ENCODE measurements around the gene GSK3A.
A peak's percentile ranks its signal among the peaks of the same experiment; 100 is the strongest.

The GSK3A gene

GRCh38 chr19:42280815-42281145 lies 38.4 kb upstream of the GSK3A start:
- no peak for DNase-seq

DNA sequence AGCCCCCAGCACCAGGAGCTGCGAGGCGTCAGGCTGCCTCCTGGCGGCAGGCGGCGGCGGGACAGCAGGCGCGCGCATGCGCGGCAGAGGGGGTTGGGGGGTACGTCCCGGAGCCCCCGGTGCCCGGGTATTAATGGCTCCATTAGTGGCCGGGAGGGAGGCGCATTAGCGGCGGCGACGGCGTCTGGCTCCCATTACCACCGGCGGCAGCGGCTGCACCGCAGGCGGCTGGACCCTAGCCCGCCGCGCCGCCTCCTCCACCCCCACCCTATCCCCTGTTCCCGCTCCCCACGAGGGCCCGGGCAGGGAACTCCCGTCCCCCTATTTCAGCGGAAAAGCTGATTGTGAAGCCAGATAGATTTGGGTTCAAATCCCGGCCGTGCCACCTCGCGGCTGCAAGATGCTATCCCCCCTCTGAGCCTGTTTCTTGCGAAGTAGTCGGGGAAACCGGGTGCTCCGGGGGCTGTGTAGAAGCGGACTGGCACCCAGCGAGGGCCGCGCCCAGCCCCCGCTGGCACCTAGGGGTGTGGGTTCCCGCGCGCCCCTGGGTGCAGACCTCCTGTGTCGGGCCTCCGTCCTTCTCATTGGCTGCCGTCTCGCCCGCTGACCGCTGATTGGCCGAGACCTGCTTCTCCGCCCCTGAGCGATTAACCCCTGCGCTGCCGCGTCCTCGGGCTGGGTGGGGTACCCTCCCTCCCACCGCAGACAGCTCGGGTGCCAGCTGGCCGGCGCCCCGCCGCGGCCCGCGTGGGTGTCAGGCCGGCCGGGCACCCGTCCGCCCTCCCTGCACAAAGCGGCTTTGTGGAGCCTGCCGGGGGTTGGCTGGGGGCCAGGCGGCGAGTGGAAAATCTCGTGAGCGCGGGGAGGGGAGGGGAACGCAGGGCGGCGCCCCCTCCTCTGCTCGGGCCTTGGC lies 37.8 kb upstream of the GSK3A start:
- DNase-seq: peak; percentile 86

DNA sequence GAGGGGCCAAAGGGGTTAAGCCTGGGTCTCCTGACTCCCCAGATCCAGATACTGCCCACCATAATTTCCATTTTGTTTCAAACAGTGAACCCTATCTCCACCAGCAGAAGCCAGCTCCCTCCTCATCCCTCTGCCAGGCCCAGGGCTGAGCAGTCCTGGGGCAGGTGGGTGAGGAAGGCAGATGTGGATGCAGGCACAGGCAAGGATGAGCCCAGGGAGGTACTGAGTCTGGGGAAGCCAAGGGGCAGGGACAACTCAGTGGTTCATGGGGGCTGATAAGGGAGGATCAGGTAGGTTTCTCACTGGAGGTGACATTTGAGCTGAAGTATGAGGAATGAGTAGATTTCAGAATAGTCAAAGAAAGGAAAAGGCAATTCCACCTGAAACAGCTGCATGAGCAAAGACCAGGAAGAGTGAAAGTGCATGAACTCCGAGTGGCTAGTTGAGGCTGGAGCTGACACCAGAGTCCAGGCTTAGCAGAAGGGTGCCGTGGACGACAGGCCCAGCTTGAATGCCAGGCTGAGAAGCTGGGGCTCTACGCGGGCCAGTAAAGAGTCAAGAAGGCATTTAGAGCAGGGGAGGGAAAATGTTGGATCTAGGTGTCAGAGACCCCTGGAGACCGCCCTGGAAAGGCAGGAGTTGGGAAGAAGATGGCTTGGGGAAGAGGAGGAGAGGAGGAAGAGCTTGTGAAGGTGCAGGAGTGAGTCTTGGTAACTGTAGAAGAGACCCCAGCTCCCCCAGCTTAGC lies 36.9 kb upstream of the GSK3A start:
- no peak for DNase-seq

DNA sequence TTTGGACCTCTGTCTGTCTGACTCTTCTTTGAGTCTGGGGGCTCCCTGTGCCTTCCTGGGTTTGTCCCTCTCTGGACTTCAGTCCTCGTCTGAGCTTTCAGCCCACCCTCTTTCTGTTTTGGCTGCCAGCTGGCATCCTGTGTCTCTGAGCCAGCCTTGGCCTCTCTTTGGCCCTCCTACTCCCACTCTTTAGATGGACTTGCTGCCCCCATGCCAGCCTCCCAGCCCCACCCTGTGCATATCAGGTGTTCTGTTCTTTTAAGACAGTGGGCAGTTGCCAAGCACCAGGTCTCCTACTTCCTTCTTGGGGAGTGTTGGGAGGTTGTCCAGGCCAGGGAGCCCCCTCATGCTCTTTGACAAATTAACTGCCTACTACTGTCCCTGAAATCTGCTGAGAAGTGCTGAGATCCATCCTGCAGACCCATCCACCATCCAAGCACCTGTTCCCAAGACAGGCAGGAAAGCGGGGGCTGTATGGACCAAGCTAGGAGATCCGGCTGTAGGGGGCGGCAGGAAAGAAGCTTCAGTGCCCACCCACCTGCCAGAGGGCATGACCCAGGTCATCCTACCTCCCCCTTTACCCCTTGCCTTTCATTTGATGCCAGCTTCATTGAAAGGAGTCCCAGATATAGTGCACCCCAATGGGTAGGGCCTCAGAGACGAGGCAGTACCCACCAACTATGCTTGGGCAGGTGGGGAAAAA lies 36.2 kb upstream of the GSK3A start:
- DNase-seq: no peak

DNA sequence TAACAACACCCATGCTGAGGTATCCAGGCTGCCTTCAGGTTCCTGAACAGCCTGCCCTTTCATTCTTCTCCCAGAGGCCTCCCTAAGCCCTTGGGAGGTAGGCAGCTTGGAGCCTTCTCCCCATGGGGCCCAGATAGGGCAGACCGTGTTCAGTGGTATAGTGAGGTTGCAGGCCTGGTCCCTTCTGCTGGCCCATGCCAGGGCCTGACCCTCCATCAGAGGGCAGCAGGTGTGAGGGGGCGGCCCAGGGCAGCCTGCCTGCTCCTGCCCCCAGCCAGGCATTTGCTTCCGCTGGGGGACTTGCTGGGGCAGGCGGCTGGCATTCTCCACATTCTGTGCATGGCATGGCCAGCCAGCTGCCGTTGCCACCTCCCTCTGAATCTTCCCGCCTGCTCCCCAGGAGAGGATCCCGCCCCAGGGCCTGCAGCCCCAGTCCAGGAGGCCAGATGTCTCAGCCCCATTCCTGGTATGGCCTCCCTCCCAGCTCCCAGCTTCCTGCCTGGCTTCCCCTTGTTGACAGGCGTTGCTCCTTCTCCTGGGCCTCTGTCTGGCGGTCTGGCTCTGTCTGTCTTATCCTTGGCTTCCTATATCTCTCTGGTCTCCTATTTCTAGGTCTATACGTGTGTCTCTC lies 35.5 kb upstream of the GSK3A start:
- DNase-seq: no peak

DNA sequence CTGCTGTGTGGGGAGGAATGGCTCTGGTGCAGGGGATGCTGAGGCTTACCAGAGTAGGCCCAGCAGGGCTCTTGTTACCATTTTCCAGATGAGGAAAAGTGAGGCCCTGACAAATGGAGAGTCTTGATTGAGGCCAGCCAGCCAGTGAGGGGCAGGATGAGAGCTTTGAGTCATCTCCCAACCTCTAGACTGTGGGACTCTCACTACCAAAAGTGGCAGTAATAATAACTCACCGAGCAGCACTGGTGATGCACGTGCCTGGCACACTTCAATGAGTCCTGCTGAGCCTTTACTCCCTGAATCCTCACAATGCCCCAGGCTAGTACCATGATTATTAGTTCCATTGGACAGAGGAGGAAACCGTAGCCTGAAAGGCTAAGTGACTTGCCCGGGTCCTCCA lies 34.4 kb upstream of the GSK3A start:
- no peak for DNase-seq

DNA sequence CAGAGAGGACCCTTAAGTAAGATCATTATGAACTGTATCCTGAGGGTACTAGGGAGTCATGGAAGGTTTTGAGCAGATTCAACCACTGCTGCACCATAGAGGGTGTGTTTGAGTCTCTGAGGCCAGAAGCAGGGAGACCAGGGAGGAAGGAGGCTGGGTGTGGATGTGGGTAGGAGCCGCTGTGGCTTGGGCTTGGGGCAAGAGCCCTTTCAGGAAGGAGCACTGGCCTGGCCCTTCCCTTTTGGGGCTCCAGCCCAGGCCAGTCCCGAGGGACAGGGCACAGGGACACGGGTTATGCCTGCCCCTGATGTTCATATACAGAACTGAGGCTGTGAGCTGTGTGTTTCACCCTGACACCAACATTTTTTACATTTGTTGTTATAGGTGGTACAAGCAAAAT lies 33.9 kb upstream of the GSK3A start:
- no peak for DNase-seq

GRCh38 chr19:42275517-42275916 lies 33.1 kb upstream of the GSK3A start:
- no peak for DNase-seq

DNA sequence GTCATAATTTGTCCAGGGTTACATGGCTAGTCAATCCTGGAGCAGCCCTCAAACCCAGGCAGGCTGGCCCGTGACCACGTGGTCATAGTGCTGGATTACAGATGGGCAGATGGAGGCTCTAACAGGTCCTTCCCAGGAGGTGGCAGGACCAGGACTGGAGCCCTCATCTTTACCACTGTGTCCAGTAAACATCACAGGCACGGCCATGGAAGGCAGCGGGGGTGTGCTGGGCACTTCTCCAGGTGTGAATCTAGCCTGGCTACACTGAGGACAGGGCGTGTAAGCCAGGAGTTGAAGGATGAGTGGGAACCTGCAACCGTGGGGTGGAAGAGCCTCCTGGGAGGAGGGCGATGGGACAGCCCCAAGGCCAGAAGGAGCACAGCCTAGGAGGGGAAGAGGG lies 32.7 kb upstream of the GSK3A start:
- no peak for DNase-seq

DNA sequence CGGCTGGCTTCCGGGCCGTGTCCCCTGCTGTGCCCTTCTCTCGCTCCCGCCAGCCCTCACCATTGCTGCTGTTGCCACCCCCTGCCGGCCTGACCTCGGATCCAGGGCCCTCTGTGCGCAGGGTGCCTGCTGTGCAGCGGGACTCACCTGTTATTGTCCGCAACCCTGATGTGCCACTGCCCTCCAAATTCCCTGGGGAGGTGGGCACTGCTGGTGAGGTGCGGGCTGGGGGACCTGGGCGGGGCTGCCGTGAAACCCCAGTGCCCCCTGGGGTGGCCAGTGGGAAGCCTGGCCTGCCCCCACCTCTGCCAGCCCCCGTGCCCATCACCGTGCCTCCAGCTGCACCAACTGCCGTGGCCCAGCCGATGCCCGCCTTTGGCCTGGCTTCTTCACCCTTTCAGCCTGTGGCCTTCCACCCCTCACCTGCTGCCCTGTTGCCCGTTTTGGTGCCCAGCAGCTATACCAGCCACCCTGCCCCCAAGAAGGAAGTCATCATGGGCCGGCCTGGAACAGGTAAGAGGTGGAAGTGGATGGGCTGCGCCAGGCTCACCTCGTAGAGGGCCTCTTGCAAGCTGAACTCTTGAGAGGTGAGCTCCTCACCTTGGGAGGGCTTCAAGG lies 31.8 kb upstream of the GSK3A start:
- no peak for DNase-seq

GRCh38 chr19:42273407-42274064 lies 31.1 kb upstream of the GSK3A start:
- no peak for DNase-seq

DNA sequence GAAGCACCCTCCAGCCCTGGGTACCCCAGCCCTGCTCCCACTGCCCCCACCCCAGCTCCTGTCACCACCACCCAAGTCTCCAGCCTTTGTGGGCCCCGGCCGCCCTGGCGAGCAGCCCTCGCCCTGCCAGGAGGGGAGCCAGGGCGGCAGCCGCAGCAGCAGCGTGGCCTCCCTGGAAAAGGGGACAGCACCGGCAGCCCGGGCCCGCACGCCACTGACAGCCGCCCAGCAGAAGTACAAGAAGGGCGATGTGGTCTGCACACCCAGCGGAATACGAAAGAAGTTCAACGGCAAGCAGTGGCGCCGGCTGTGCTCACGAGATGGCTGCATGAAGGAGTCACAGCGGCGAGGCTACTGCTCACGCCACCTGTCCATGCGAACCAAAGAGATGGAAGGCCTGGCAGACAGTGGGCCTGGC lies 30.6 kb upstream of the GSK3A start:
- DNase-seq: no peak

DNA sequence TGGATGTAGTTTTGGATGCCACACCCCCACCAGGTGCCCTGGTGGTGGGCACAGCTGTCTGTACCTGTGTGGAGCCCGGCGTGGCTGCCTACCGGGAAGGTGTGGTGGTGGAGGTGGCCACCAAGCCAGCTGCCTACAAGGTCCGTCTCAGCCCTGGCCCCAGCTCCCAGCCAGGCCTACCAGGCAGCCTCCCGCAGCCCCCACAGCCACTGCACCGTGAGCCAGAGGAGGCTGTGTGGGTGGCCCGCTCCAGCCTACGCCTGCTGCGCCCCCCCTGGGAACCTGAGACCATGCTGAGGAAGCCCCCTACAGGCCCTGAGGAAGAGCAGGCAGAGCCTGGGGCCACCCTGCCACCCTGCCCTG lies 30.1 kb upstream of the GSK3A start:
- DNase-seq: no peak

DNA sequence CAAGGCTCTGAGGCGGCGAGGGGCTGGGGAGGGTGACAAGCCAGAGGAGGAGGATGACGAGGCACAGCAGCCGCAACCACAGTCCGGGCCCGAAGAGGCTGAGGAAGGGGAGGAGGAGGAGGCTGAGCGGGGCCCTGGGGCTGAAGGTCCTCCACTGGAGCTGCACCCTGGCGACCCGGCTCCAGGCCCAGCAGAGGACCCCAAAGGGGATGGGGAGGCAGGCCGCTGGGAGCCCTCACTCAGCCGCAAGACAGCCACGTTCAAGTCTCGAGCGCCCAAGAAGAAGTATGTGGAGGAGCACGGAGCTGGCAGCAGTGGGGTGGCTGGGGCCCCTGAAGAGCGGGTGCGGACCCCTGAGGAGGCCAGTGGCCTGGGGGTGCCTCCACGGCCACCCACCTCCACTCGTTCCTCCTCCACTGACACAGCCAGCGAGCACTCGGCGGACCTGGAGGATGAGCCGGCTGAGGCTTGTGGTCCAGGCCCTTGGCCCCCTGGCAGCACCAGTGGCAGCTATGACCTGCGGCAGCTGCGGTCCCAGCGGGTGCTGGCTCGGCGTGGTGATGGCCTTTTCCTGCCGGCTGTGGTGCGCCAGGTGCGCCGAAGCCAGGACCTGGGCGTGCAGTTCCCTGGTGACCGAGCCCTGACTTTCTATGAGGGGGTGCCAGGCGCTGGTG lies 29.6 kb upstream of the GSK3A start:
- DNase-seq: no peak

DNA sequence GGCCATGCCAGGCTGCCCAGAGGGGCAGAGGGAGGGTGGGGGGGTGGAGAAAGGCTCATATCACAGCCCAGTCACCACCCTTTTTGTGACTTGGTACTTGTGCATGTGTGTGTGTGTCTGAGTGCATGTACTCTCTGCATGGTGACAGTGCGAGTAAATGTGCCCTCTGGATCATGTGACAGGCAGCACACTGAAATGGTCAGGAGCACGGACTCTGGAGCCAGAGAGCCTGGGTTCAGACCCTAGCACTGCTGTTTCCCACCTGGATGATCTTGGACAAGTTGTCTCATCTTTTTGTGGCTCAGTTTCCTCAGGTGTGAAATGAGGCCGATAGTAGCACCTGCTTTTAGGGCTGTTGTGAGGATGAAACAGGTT lies 28.6 kb upstream of the GSK3A start:
- DNase-seq: no peak

DNA sequence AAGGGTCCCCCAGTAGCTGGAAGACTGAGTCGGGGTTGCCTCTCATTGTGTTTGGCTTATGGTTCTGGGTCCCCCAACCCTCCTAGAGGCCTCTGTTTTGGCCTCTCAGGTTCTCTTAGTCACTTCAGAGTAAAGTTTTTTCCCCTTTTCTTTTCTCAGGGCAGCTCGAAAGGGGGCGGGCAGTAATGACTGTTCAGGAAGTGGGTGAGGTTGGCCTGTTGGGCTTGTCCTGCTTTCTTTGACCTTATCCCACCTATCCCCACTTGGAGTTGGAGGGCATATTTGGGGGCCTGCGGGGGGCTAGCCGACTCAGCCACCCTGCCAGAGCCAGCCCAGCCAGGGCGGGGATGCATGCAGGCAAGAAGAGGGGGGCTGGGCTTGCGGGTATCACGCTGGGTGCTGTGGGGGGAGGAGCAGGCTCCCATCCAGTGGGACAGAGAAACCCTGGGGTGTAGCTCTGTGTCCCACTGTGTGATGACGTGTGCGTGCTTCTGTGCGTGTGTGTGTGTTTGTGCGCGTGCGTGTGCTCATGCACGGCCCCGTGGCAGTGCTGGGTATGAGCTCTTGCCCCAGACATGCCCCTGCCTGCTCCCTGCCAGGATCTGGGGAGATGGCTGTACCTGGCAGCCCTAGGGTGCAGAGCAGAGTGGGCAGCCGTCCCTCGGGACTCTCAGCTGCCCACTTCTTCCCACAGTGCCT lies 28.1 kb upstream of the GSK3A start:
- DNase-seq: peak; percentile 40

DNA sequence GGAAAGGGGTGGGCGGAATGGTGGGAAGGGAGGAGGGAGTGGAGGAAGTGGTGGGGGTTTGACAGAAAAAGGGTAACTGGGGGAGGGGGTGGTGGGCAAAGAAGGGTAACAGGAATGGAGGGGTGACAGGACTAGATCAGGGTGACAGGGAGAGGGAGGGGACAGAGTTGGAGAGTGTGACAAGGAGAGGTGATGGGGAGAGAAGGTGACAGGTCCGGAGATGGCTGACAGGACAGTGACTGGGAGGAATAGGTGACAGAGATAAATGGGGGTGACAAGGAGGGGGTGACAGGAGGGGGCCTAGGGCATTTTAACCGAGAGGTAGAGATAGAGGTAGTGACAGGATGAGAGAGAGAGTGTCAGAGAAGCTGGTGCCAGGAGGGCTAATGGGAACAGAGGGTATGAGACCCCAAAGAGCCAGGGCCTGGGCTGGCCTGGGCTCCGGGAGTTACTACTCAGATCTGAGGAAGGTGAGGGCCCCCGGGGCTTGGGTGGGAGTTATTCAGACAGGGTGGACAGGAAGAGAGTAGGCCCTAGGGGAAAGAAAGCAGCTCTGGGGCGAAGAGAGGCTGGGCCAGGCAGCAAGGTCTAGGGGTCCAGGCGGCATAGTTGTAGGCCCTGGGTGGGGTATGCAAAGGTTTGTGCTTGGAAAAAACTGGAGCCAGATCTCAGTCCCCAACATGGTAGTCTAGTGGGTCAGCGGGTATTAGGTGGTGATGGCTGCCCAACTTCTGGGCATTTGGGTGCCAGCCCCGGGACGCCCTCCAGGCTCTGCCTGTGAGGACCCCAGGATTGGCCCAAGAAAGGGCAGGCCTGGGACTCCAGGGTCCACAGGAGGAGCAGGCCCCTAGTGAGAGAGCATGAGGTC lies 27.3 kb upstream of the GSK3A start:
- DNase-seq: no peak

GRCh38 chr19:42268704-42269477 lies 26.5 kb upstream of the GSK3A start, which contains the start of gene CIC:
Gene CIC (plus strand): TSS chr19:42269252. CDS start chr19:42271784, 2,532 bp downstream.
- peak; percentile 100 for DNase-seq

- DNase-seq: peak; percentile 99
Measured at GRCh38 chr19:42268142-42268703, 25.8 kb upstream of the GSK3A start.
